GM19328 (cell line): ENCODE data around the gene SV2C.
A peak's percentile ranks its signal among the peaks of the same experiment; 100 is the strongest.

ENCODE experiments used
- ATAC-seq: cut with Tn5 transposase; IDR thresholded peaks from one replicate; pipeline ENCODE4 v1.9.1; 2021; ENCODE audit warnings: mild to moderate bottlenecking, moderate library complexity; ENCODE audit not compliant: unreplicated experiment

The SV2C gene

DNA sequence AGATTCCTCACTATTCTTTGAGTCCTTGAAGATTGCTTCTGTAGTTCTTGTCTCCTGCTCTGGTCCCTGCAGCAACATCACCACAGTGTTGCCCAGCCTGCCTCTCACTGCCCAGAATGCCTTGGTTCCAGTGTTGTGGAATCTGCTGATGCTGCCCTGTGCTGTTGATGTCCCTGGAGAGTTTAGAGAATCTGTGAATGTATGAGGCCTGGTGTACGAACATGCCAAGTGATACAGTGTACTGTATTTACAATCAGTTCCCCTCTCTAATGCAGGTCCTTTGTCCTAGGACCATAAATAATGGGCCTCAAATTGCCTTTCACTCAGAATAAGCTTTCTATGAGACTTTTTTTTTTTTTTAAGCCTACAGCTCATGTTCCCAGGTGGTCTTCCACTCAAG lies 8.2 kb downstream of the SV2C start:
- no peak for ATAC-seq

DNA sequence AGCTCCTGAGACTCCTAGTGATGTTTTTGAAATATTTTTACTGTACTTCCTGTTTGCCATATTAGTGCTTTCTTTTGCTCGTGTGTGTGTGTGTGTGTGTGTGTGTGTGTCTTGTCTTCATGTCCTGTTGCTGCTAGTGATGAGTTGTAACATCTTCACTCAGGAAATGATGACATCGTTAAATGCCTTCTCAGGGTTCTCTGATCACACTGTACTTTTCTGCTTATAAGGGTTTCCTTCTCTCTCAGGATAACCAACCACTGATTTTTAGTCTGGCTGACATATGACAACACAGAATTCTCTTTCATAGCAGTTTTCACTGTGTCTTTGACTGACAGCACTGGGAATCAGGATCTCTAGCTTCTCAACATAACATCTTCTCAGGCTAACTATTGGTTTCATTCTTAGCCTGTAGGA lies 16.1 kb downstream of the SV2C start:
- ATAC-seq: peak; percentile 56

DNA sequence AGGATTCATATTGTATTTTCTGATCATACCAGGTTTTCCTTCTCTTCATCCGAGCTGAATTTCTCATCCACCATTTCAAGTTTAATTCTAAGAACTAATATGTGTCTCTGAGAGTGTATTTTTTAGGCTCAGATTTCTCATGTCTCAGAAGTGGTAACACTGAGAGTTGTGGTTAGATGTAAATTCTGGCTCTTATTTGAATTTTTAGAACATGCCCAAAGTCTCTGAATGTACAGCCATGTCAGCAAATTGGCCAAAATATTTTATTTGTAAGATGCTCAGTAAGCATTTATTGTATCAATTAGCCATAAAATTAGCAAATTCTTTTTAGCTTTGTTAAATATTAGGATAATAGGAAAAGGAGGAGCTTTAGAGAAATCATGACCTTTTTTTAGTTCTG lies 16.6 kb downstream of the SV2C start:
- peak; percentile 63 for ATAC-seq

DNA sequence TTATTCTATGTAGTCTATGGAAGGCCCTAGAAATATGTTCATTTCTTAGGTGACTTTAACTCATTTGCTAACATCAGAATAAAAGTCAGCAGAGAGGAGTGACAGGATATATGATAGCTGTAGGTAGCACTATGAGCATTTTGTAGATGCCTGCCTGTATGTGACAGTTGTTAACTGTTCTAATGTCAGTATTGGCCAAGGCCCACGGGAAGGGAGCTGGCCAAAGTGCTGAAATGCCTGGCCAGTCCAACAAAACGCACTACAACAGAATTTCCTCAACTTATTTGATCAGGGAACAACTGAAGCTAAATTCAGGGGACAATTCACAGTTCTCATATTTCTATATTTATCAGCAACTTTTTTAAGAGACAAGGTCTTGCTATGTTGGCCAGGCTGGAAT lies 20.8 kb downstream of the SV2C start:
- no peak for ATAC-seq

DNA sequence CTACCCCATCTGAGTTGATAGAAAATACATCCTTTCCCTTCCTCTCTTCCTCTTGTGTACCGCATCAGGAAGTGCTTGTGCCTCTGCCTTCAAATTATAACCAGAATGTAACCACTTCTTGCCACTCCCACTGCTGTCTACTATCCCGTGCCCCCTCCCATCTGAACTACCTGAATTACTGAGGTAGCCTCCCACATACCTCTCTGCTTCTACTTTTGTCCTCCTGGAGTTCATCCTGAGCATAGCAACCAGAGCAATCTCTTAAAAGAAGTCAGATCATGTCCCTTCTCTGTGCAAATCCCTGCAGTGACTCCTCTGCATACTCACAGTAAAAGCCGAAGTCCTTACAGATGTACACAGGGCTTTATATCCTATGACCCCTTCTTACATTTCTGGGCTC lies 23.0 kb downstream of the SV2C start:
- ATAC-seq: no peak

DNA sequence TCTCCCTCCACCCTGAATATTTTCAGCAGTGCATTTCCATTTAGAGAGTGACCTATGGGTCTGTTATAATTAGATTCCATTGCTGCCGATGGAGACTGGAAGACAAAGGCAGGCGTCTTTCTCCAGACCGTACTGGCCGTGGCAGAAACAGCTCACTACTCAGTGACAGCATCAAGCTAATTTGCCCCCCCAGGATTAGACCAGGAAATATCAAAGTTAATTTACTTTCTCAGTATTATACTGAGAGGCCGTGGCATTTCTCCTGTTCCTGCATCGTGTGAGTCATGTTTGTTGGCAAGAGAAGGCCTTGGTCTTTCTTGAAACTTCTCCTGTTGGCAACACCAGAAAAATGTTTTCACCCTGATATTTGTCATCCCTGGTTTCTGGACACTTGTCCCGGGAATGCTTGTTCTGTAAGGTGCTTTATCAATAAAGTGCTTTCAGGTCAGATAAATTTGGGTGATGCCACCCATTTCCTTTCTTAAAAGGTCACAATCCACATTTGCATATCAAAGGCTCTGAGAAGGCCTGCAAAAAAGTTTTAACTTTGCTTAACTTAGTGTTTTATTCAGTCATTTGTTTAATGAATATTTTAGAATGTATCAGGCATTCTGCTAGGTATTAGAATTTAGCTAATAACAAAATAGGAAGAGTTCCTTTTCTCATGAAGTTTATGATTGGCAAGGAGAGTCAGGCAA lies 28.4 kb downstream of the SV2C start:
- no peak for ATAC-seq

DNA sequence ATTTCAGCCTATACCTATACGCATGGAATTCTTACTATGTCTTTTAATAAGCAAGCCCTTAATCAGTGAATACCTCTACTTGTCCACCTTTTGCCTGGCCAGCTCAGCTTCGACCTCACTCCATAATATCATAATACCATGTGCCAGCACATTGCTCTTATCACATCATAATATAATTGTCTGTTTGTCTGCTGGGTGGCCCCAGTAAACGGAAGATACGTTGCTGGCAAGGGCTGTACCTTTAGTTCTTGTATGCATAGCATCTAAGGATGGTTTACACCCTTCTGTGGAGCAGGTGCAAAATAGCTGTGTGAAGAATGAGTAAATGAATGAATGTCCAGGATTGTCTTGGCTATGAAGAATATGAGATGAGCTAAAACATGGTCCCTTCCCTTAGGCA lies 29.9 kb downstream of the SV2C start:
- ATAC-seq: no peak

DNA sequence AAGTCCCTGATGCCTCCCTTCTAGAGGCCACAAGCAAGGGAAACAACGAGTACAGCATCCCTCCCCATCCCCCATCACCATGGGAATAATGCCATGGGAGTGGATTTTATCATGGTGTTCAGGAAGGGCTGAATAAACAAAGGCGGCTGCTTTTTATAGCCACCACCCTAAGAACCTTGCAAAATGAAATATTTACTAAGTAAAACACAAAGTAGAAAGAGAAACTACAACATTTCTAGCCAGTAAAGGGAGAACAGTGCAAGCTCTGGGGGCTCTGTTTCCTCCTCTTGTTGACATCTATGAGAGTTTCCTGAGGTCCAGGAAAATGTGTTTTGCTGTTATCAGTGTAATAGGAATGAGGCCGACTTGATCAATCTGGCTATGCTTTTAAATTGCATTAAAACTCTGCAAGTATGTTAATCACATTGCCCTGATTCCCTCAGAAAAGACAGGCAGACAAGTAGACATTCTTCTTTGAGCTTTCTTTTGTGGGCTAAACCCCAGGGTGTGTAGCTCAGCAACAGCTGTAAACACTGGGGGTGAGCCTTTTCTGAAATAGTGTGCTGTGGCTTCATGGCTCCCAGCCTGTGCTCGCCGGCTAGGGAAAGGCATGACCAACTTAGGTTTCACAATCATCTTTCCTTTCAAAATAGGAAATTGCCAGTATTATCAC lies 31.1 kb downstream of the SV2C start:
- no peak for ATAC-seq

DNA sequence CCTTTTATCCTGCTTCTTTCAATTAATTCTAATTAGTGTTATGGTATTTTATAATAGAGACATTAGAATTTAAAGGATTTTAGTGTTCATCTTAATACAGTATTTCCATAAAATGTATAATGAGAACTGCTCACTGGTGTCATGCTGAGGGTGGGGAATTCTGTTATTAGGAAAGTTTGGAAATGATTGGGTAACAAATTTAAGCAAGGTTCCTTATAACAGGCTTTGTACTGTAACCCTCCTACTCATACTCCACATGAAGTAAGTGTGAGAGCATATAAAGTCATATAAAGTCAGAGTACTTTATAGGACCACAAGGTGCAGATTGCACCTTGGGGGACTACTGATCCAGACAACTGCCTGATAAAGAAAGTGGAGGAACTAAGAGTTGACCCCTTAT lies 42.2 kb downstream of the SV2C start:
- ATAC-seq: no peak

DNA sequence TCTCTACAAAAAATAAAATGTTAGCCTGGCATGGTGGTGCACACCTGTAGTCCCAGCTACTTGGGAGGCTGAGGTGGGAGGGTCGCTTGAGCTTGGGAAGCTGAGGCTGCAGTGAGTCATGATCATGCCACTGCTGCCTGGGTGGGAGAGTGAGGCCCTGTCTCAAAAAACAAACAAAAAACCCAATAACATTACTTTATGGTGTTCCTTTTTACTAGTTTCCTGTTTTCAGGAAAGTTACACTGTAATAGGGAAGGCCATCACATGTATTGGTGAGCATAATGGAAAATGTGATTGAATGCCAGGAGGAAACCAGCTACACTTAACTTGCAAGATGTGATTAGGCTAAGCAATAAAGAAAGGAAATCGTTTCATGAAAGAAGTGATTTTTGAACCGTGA lies 42.7 kb downstream of the SV2C start:
- no peak for ATAC-seq

DNA sequence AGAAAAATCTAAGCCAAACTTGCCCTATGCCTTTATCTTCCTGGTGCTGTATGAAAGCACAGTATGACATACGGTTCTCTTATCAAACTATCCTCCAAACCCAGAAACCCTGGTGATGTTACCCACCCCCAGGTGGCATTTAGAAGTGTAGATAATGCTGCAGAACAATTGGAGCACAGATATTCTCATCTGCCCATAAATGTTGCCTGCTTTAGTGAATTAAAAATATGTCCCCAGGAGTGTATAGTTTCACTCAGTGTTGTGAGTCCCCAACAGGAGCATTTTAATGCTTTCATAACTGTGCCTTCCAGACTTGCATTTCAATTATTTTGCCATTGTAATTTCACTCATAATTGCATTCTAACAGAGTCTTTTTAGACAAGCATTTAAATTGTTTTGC lies 50.8 kb downstream of the SV2C start:
- ATAC-seq: no peak

DNA sequence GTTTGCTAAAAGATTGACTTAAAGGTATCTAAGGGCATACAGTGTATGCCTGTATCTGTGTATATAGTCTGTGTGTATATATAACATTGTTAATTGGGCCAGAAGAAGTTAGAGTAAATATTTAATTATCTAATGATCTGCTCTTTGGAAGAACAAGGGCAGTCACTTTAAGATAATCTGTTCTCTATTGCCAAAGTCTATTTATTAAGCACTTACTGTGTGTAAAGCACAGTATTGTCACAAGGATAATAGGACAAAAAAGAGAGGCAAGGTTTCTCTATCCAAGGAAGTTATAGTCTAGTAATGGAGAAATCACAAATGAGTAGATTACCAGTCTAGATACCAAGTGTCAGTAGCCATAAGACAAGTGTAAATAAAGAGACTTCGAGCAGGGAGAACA lies 51.5 kb downstream of the SV2C start:
- no peak for ATAC-seq

DNA sequence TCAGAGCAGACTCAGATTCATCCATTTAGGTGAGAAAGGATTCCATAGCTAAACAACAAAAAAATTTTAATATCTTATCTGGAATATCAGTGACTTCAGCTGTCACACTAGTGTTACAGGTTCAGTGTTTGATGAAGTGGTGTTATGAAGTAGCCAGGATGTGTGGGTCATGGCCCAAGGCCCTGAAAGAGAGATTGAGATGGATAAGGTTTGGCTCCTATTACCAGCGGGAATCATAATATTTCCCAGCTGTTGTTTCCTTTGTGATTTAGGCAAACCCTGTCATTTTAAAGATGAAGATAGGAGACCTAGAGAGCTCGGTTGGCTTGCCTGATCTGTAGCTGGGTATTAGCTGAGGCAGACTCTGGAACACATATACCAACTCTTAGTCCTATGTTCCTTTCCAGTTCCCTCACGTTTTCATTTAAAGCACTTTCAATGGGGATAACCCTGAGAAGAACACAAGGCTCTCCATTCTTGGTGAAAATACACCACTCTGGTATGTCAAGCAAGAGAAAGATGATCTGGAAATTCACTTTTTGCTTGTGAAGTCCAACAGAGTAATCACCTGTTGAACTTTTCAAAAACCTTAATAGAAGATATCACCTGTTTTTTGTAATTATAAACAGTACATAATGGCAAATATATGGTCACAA lies 54.8 kb downstream of the SV2C start:
- no peak for ATAC-seq

DNA sequence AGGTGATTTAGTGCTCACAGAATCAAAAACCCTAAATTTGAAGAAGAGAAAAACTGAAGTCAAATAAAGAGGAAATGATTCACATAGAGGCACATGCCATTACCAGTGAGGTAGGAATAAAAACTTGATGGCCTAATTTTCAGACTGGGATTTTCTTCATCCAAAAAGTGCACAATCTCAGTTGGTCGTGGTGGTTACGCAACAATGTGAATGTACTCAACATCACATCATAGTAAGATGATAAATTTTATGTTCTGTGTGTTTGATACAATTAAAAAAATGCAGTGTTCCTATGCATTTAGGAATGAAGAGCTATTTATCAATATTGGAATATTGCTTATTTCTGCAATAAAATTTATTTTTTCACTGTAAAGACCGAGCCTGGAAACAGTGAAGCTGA lies 60.7 kb downstream of the SV2C start:
- ATAC-seq: no peak

DNA sequence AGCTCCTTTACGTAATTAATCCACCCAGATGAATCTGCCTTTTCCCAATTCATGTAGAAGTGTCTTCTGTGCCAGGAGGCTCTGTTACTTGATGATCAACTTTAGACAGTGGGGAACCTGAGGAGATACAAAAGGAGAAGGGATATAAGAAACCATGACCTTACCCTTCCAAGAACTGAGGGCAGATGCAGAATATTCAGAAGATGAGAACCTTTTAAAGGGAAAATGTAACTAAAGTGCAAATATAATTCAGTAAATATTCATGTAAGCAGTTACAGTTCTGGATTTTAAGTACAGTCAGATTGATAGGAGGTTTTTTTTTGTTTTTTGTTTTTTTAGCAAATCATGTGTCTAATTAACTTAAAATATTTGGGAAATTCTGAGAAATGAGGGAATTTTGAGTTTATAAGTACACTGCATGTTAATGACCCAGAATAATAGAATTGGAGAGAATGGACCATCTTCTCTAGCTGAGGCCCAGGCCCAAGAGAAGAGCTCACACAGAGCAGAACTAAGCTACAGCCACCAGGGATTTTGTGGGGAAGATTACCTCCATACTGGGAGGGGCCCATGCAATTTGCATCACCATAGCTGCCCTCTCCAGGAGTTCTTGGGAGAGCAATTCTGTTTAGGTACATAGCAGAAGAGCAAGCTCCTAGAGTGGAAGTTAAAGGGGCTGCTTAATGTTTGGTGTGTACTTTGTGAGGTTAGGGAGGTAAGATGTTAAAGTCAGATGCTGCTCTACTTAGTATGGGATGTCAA lies 61.5 kb downstream of the SV2C start:
- no peak for ATAC-seq

DNA sequence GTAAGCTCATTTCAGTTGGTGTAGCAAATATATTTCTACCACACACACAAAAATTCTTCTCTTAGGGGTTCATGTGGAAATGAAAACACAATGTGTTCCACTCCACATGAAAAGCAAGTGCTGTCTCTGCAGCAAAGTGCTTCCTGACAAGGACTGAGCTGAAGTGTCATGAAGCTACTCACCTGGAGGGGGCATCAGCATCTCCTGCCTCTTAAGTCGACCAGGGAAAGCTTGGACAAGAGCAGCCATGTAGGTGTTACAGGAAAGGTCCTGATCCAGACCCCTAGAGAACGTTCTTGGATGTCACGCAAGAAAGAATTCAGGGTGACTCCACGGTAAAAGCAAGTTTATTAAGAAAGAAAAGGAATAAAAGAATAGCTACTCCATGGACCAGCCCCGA lies 62.8 kb downstream of the SV2C start:
- no peak for ATAC-seq

DNA sequence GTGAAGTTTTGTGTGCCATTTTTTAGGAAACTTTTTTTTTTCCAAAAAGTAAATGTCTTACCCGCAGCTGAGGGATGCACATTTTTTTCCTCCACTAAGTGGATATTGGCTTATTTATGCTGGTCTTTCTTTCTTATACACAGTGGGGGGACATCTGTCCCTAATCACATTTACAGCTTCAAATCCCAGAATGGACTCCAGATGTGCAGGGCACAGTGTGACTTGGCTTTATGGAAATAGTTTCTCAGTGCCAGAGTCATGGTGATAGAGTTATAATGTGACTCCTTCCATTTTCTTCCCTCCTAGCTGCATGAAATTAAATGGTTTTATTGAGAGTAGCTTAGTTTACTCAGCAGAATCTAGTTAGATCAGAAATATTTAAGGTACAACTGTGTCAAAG lies 66.5 kb downstream of the SV2C start:
- ATAC-seq: no peak

DNA sequence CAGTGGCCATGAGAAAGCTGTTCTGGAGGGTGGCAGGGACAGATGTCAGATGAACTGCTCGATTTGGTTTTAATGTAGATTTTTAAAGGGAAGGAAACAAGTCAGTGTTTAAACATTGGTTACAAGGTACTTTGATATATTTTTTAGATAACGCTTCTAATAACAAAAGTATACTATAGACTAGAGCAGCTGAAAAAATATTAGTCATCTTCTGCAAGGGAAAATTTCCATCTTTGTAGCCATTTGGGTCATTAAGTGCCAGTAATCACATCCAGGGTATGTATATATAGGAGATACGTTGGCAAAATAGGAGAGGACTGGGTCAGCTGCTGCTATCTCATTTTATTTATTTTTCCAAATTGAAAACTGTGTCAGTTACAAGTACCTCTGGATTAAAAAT lies 69.0 kb downstream of the SV2C start:
- no peak for ATAC-seq

DNA sequence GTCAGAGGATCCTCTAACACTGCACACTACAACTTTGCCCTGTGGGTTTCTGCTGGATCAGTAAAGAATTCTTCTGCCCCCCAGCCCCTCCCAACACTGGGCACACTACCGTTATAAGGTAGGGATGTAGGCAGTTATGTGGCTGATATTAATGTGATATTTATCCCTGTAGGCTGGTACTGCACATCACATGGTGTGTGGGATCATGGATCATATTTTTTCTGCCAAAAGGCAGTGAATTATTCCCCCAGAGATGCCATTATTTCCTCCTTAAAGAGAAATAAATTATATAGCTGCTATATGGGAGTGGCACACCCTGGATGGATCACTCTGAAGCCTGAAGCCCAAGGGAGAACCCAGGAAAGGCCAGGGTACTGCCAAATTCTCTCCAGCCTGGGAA lies 69.5 kb downstream of the SV2C start:
- no peak for ATAC-seq

DNA sequence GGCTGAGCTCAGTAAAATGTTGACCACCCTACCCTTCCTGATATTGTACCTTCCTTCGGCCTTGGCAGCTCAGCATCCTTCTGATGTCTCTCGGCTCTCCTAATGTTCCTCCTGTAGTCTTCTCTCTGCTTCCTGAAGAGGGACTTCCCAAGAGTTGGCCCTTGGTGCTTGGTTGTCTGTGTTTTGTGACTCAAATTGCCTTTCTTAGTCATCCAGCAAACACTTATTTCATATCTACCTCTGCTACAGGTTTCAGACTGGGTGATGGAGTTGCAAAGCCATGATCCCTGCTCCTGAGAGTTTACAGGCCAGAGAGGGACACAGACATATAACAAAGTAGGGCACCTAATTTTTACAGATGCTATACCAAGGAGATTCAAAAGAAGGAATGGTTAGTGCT lies 70.1 kb downstream of the SV2C start:
- no peak for ATAC-seq

DNA sequence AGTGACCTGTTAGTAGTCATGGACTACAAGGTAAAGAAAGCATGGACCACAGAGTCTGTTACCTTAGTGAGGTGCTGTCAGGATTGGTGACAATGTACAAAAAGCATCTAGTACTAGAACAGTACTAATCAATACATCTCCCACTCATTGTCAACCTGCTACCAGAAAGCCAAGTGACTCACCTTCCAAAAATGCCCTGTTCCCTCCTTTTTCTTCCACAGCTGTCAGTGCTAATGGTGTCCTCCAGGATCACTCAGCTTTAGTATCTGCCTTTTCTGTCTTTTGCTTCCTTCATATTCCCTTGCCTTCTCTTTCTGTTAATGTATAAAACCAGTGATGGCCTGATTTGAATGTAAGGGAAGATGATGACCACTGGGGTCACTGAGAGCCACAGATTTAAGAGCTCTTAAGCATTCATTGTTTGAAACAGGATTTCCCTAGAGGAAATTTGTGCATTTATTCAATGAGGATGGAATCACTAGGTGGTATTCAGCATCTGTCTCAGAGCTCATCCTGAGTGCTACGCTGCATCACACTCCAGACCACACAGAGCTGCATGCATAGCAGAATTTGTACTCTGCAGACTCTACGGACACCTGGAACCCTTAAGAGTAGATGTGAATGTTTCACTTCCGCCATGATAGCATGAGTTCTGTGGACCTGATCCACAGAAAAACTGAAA lies 71.0 kb downstream of the SV2C start:
- no peak for ATAC-seq
